ENCODE results near the gene C11orf58. TPM values are rescaled to one million over a fixed set of nuclear protein-coding genes. Genes with fewer than 3 reads are reported as not detected.

Gene C11orf58
- 132 and 146 TPM in 2 replicates for total RNA-seq

GRCh38 chr11:16738193-16738946 is at the start of gene C11orf58:
TSS of gene C11orf58 (plus strand) at chr11:16738647. CDS start at chr11:16738779, 132 bp downstream.
- Histone ChIP-seq H3K4me3 (ENCODE audit: low read depth, low read length) (peak within 1 kb of the TSS; percentile 71), H3K36me3 (ENCODE audit: control insufficient read depth, insufficient read depth, low read length) (no peaks in the 10 kb centered on the region), H3K27me3 (ENCODE audit: control insufficient read depth, insufficient read depth, low read length) (no peaks in the 10 kb centered on the region)
- no peak for TF ChIP-seq CTCF (IDR thresholded peaks at IDR 0.05; ENCODE audit: insufficient read depth, low read length, poor library complexity, severe bottlenecking)
- peak; percentile 83 for DNase-seq (ENCODE audit: low read depth)

GRCh38 chr11:16690086-16690485 is 48.4 kb upstream of the C11orf58 start:
- H3K36me3 ChIP-seq (ENCODE audit: control insufficient read depth, insufficient read depth, low read length) = no peaks in the 10 kb centered on the region
- TF ChIP-seq CTCF (IDR thresholded peaks at IDR 0.05; ENCODE audit: insufficient read depth, low read length, poor library complexity, severe bottlenecking) = no peak
- H3K27me3 ChIP-seq (ENCODE audit: control insufficient read depth, insufficient read depth, low read length) = no peaks in the 10 kb centered on the region
- H3K4me3 ChIP-seq (ENCODE audit: low read depth, low read length) = no peak overlapping the region
- DNase-seq (ENCODE audit: low read depth) = no peak

- Histone ChIP-seq H3K4me3 (ENCODE audit: low read depth, low read length) (no peak overlapping the region), H3K36me3 (ENCODE audit: control insufficient read depth, insufficient read depth, low read length) (no peaks in the 10 kb centered on the region), H3K27me3 (ENCODE audit: control insufficient read depth, insufficient read depth, low read length) (no peaks in the 10 kb centered on the region)
- no peak for DNase-seq (ENCODE audit: low read depth)
- TF ChIP-seq CTCF (IDR thresholded peaks at IDR 0.05; ENCODE audit: insufficient read depth, low read length, poor library complexity, severe bottlenecking) = no peak
Observed at GRCh38 chr11:16703795-16704194, 34.7 kb upstream of the C11orf58 start.

GRCh38 chr11:16713594-16713993 is 24.9 kb upstream of the C11orf58 start:
- no peaks in the 10 kb centered on the region for H3K27me3 ChIP-seq (ENCODE audit: control insufficient read depth, insufficient read depth, low read length)
- H3K4me3 ChIP-seq (ENCODE audit: low read depth, low read length) = no peak overlapping the region
- TF ChIP-seq CTCF (IDR thresholded peaks at IDR 0.05; ENCODE audit: insufficient read depth, low read length, poor library complexity, severe bottlenecking) = no peak
- H3K36me3 ChIP-seq (ENCODE audit: control insufficient read depth, insufficient read depth, low read length) = no peaks in the 10 kb centered on the region
- no peak for DNase-seq (ENCODE audit: low read depth)

- H3K27me3 ChIP-seq (ENCODE audit: control insufficient read depth, insufficient read depth, low read length) = no peaks in the 10 kb centered on the region
- no peak for TF ChIP-seq CTCF (IDR thresholded peaks at IDR 0.05; ENCODE audit: insufficient read depth, low read length, poor library complexity, severe bottlenecking)
- H3K4me3 ChIP-seq (ENCODE audit: low read depth, low read length) = no peak overlapping the region
- DNase-seq (ENCODE audit: low read depth) = no peak
- no peaks in the 10 kb centered on the region for H3K36me3 ChIP-seq (ENCODE audit: control insufficient read depth, insufficient read depth, low read length)
Observed at GRCh38 chr11:16722581-16723344, 15.7 kb upstream of the C11orf58 start.
